Nucleus accumbens (tissue), 56 donors: ENCODE measurements around the gene LEMD2.

ENCODE experiments used
- DNase-seq, 56 donors: peaks; one replicate each; lab custom pipeline; 2025; lab: John Stamatoyannopoulos, UW

LEMD2 gene

GRCh38 chr6:33761581-33761921 lies 27.4 kb downstream of the LEMD2 start:
- no peak for DNase-seq

GRCh38 chr6:33759887-33760629 lies 28.9 kb downstream of the LEMD2 start:
- DNase-seq, result no peak

GRCh38 chr6:33758815-33759216 lies 30.1 kb downstream of the LEMD2 start:
- DNase-seq, result no peak

- DNase-seq, result no peak
Measured at GRCh38 chr6:33757906-33758305, 31.0 kb downstream of the LEMD2 start.

- no peak for DNase-seq
Measured at GRCh38 chr6:33757113-33757512, 31.8 kb downstream of the LEMD2 start.

- no peak for DNase-seq
Measured at GRCh38 chr6:33756211-33756954, 32.5 kb downstream of the LEMD2 start.

- no peak for DNase-seq
Measured at GRCh38 chr6:33755070-33755869, 33.7 kb downstream of the LEMD2 start.

GRCh38 chr6:33754222-33754621 lies 34.7 kb downstream of the LEMD2 start:
- no peak for DNase-seq

- DNase-seq, result no peak
Measured at GRCh38 chr6:33752646-33753015, 36.3 kb downstream of the LEMD2 start.

GRCh38 chr6:33751771-33752645 lies 36.9 kb downstream of the LEMD2 start:
- no peak for DNase-seq

- DNase-seq, result no peak
Measured at GRCh38 chr6:33750244-33750991, 38.5 kb downstream of the LEMD2 start.

GRCh38 chr6:33749401-33749800 lies 39.5 kb downstream of the LEMD2 start:
- DNase-seq, result no peak

- DNase-seq, result no peak
Measured at GRCh38 chr6:33748841-33749240, 40.1 kb downstream of the LEMD2 start.

GRCh38 chr6:33747823-33748222 lies 41.1 kb downstream of the LEMD2 start:
- no peak for DNase-seq

- DNase-seq, result peak in 54 of 56 donors; percentile 13 to 94 (median 78)
Measured at GRCh38 chr6:33746651-33747100, 42.3 kb downstream of the LEMD2 start, which contains the start of gene IP6K3. Gene IP6K3 (minus strand): TSS chr6:33746905. CDS start chr6:33735476, 11,429 bp downstream.

- DNase-seq, result peak in 54 of 56 donors; percentile 9 to 88 (median 64)
Measured at GRCh38 chr6:33746036-33746600, 42.8 kb downstream of the LEMD2 start.

GRCh38 chr6:33745548-33745947 lies 43.4 kb downstream of the LEMD2 start:
- peak in 2 of 56 donors; percentile 20 to 40 for DNase-seq

GRCh38 chr6:33744895-33745546 lies 43.9 kb downstream of the LEMD2 start:
- peak in 6 of 56 donors; percentile 7 to 51 (median 20) for DNase-seq
